ENCODE results near the gene C19orf38. TPM values are rescaled to one million over a fixed set of nuclear protein-coding genes. Genes with fewer than 3 reads are reported as not detected.

The C19orf38 gene
- total RNA-seq, 4 donors from 2014 or later = 0.42 to 0.91 TPM; not detected in 2

DNA sequence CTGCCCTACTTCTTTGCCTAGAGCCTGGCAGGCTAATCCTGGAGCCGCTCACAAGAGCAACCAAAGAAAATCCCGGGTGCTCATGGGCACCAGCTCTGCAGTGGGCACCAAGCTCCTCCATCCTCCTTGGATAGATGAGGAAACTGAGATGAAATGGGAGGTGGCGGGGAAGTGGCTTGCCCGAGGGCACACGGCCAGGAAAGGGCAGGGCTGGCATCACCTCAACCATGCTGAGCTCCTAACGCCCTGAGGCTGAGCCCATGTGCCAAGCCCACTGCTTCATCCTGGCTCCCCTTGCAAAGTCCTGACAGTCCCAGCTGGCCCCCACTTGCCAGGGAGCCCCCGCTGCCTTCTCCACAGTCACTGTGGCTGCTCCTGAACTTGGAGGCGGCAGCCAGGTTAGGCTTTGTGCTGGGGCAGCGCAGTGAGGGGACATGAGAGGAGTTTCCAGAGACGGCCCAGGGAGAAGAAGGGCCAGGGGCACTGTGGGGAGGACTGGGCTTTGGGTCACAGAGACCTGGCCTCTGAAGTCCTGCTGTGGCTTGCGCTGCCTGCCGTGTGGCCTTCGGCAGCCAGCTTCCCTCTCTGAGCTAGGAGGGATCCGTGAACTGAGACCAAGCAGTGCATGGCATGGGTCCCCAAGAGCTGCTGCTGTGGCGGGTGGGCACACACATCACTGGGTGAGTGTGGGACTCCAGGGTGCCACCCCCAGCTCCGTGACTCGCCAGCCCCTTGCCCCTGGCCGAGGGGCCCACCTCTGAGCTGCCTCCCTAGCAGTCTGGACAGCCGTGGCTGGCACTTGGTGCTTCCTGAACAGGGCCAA, 29.7 kb upstream of the C19orf38 start:
- no peak overlapping the region for H3K4me3 ChIP-seq (ENCODE audit: low read depth, poor library complexity, severe bottlenecking)
- 82 to 83% methylated on average over 15 to 17 of the region's 19 CpGs for WGBS, 2 donors
- DNase-seq (ENCODE audit: low spot score in 2 of 2) = no peak
- intact Hi-C loops (cut with DNase I; ENCODE audit: low total_unique reads) = no loop called here
- no peak for TF ChIP-seq POLR2A (IDR thresholded peaks at IDR 0.05)
- TF ChIP-seq, protein P1, sequence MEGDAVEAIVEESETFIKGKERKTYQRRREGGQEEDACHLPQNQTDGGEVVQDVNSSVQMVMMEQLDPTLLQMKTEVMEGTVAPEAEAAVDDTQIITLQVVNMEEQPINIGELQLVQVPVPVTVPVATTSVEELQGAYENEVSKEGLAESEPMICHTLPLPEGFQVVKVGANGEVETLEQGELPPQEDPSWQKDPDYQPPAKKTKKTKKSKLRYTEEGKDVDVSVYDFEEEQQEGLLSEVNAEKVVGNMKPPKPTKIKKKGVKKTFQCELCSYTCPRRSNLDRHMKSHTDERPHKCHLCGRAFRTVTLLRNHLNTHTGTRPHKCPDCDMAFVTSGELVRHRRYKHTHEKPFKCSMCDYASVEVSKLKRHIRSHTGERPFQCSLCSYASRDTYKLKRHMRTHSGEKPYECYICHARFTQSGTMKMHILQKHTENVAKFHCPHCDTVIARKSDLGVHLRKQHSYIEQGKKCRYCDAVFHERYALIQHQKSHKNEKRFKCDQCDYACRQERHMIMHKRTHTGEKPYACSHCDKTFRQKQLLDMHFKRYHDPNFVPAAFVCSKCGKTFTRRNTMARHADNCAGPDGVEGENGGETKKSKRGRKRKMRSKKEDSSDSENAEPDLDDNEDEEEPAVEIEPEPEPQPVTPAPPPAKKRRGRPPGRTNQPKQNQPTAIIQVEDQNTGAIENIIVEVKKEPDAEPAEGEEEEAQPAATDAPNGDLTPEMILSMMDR (IDR thresholded peaks at IDR 0.05) = no peak

DNA sequence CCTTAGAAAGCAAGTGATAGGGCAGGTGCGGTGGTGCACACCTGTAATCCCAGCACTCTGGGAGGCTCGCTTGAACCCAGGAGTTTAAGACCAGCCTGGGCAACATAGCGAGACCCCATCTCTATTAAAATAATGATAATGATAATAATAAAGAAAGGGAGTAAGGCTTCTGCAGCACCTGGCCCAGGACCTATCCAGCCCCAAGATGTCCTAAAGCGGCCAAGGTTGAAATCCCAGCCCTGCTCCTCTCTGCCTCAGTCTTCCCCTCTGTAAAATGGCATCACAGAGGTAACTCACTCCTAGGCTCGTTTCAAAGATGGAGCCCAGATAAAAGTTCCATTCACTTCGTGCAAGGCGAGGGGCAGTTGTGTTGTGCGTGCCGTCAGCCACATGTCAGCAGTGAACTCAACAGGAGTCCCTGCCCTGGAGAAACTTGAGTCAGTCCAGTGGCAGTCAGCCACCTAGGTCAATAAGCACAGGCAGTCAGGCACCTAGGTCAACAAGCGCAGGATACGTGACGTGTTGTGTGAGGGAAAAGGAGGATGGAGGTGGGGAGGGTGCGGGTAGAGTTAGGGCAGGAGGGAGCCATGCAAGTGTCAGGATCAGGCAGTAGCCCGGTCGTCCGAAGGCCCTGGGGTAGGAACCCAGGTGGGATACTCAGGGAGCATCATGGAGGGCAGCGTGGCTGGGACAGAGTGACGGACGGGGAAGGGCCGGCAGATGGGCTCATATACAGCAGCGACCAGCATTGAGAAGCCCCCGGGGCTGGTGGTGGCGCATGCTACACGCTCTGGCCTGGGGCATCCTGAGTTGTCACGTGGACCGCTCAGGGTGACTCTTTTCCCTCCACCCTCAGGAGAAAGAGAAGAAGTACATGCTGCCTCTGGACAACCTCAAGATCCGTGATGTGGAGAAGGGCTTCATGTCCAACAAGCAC, 28.8 kb upstream of the C19orf38 start:
- no peak overlapping the region for H3K4me3 ChIP-seq (ENCODE audit: low read depth, poor library complexity, severe bottlenecking)
- no peak for DNase-seq (ENCODE audit: low spot score in 2 of 2)
- 95 to 96% methylated on average over 27 of the region's 27 CpGs for WGBS, 2 donors
- TF ChIP-seq, protein P1 (IDR thresholded peaks at IDR 0.05) = no peak
- no peak for TF ChIP-seq POLR2A (IDR thresholded peaks at IDR 0.05)
- intact Hi-C loops (cut with DNase I; ENCODE audit: low total_unique reads) = no loop called here

DNA sequence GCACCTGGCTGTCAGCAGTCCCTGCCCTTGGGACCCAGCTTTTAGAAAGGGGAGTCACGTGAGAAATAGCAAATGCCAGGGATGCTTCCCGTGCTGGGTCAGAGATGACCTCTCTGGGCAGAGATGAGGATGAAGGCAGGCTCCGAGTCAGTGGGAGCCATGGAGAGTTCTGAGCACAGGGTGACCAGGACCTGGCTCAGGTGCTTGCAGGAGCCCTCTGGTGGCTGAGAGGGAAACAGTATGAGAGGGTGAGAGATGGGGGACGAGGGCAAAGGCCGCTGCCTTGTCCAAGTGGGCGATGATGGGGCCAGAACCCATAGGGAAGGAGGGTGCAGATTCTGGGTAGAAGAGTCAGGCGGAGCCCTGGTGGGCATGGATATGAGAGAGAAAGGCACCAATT, 28.0 kb upstream of the C19orf38 start:
- TF ChIP-seq POLR2A (IDR thresholded peaks at IDR 0.05) = no peak
- TF ChIP-seq, protein P1 (IDR thresholded peaks at IDR 0.05) = no peak
- intact Hi-C loops (cut with DNase I; ENCODE audit: low total_unique reads) = no loop called here
- WGBS, 2 donors = 92 to 96% methylated on average over 7 of the region's 7 CpGs
- no peak overlapping the region for H3K4me3 ChIP-seq (ENCODE audit: low read depth, poor library complexity, severe bottlenecking)
- DNase-seq (ENCODE audit: low spot score in 2 of 2) = no peak

DNA sequence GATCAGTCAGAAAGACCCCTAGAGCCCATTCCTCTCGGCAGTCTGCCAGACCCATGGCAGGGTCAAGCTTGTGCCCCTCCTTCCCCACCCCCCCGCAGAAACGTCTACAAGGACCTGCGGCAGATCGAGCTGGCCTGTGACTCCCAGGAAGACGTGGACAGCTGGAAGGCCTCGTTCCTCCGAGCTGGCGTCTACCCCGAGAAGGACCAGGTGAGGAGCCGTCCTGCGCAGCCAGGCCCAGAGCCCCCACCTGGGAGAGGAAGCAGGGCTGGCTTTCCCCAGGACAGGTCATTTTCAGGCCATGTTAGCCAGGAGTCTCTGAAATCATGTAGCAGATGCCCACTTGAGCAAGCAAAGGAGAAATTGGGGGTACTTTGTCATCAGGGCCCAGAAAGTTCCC, 24.5 kb upstream of the C19orf38 start:
- H3K4me3 ChIP-seq (ENCODE audit: low read depth, poor library complexity, severe bottlenecking) = no peak overlapping the region
- WGBS, 2 donors = 93 to 97% methylated on average over 12 of the region's 12 CpGs
- TF ChIP-seq POLR2A (IDR thresholded peaks at IDR 0.05) = no peak
- TF ChIP-seq, protein P1 (IDR thresholded peaks at IDR 0.05) = no peak
- intact Hi-C loops (cut with DNase I; ENCODE audit: low total_unique reads) = no loop called here
- DNase-seq (ENCODE audit: low spot score in 2 of 2) = no peak

DNA sequence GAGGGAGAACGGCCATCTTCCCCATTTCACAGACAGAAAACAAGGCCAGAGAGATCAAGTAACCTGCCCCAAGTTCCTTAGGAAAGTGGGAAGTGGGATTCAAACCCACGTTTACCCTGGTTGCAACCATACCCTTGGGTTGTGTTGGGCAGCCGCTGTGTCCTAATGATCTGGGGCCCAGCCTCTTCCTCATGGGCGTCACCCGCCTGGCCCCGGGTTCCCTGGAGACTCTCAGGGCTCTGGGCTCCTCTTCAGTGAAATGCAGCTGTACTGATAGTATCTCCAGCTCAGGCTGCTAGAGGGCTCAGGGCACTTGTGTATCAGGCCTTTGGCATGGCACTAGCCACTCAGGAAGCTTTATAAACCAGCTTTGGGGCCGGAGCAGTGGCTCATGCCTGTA, 22.0 kb upstream of the C19orf38 start:
- TF ChIP-seq POLR2A (IDR thresholded peaks at IDR 0.05) = no peak
- TF ChIP-seq, protein P1 (IDR thresholded peaks at IDR 0.05) = no peak
- H3K4me3 ChIP-seq (ENCODE audit: low read depth, poor library complexity, severe bottlenecking) = no peak overlapping the region
- whole genome bisulfite sequencing, 2 donors = 82 to 87% methylated on average over 7 of the region's 7 CpGs
- intact Hi-C loops (cut with DNase I; ENCODE audit: low total_unique reads) = no loop called here
- DNase-seq (ENCODE audit: low spot score in 2 of 2) = no peak

Data from lower leg skin (tissue), 4 donors.